RWPE2 (cell line): Measurements from ENCODE around the gene TRIM7.
A peak's percentile ranks its signal among the peaks of the same experiment; 100 is the strongest.
"Not testable (repeated sequence)": the region's sequence is repeated elsewhere in the genome, so short reads cannot be mapped to it uniquely, and the experiment has no call there.

Experiments
- ATAC-seq: fragments of 200-7000 bp; cut with Tn5 transposase; 3 replicates; pipeline ENCODE4 v1.9.1; 2021; ENCODE audit warnings: low read depth
- DNase-seq: peaks from one replicate; pipeline ENCODE4 v3.0.0-alpha.2; 2020; ENCODE audit warnings: low spot score
- H3K27ac ChIP-seq: fragments of 450-650 bp; 2 replicates; pipeline ENCODE4 v1.5.1; 2017; ENCODE audit warnings: mild to moderate bottlenecking; ENCODE audit not compliant: poor library complexity, severe bottlenecking
- H3K27me3 ChIP-seq: fragments of 250-450 bp; sonication (Bioruptor Pico); 2 replicates; pipeline ENCODE4 v1.5.1; 2021; ENCODE audit warnings: mild to moderate bottlenecking, moderate library complexity; ENCODE audit not compliant: insufficient read depth, poor library complexity, severe bottlenecking
- H3K36me3 ChIP-seq: fragments of 250-450 bp; sonication (Bioruptor Pico); 2 replicates; pipeline ENCODE4 v1.5.1; 2020; ENCODE audit warnings: low read depth, mild to moderate bottlenecking, moderate library complexity
- H3K4me1 ChIP-seq: fragments of 250-450 bp; sonication (Bioruptor Pico); 2 replicates; pipeline ENCODE4 v1.5.1; 2021; ENCODE audit warnings: mild to moderate bottlenecking, moderate library complexity; ENCODE audit not compliant: insufficient read depth, poor library complexity, severe bottlenecking
- H3K4me3 ChIP-seq: fragments of 250-450 bp; sonication (Bioruptor Pico); 2 replicates; pipeline ENCODE4 v1.5.1; 2021; ENCODE audit warnings: mild to moderate bottlenecking, moderate library complexity; ENCODE audit not compliant: severe bottlenecking
- H3K9me3 ChIP-seq: fragments of 250-450 bp; sonication (Bioruptor Pico); 2 replicates; pipeline ENCODE4 v1.5.1; 2021; ENCODE audit warnings: mild to moderate bottlenecking, moderate library complexity; ENCODE audit not compliant: severe bottlenecking
- CTCF ChIP-seq: fragments of 450-650 bp; IDR thresholded peaks from one replicate; pipeline ENCODE4 v1.5.1; 2017; ENCODE audit warnings: mild to moderate bottlenecking, moderate library complexity; ENCODE audit not compliant: poor library complexity, severe bottlenecking

Gene TRIM7

DNA sequence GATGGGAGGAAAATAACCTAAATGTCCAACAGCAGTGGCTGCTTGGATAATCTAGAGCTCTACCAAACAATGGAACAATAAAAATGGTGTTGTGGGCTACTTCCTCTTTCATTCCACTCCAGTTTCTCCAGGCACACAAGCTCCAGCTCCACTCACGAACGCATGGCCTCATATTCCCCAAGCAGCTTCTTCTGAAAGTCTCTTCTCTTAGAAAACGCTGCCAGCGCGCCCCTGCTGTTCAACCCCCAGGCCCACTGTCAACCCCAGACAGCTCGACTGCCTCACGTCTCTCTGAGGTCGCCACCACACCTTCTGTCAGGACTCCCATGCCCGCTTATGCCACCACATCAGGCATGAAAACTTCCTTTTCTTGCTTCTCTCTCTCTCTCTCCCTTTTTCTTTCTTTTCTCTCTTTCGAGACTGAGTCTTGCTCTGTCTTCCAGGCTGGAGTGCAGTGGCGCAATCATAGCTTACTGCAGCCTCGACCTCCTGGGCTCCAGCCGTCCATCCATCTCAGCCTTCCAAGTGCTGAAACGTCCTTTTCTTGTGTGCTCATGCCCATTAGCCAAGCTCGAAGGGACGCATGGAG, 41.4 kb downstream of the TRIM7 start:
- no peak overlapping the region for H3K4me3 ChIP-seq
- DNase-seq (no peak), ATAC-seq (no peak)
- no peak for TF ChIP-seq CTCF
- no peaks in the 10 kb centered on the region for H3K27me3 ChIP-seq
- H3K4me1 ChIP-seq, result peaks cover 8% of the 10 kb centered on the region
- H3K9me3 ChIP-seq, result no peaks in the 10 kb centered on the region
- no peaks in the 10 kb centered on the region for H3K36me3 ChIP-seq
- H3K27ac ChIP-seq, result no peak overlapping the region

- no peak for ATAC-seq
- Histone ChIP-seq H3K36me3 (no peaks in the 10 kb centered on the region), H3K27ac (peak overlapping the region; percentile 56), H3K9me3 (no peaks in the 10 kb centered on the region), H3K4me1 (peaks cover 8% of the 10 kb centered on the region), H3K4me3 (peak overlapping the region; percentile 6), H3K27me3 (no peaks in the 10 kb centered on the region)
- DNase-seq, result no peak
- TF ChIP-seq CTCF, result no peak
Observed at GRCh38 chr5:181161534-181162175, 43.3 kb downstream of the TRIM7 start.

- peak overlapping the region; percentile 6 for H3K4me3 ChIP-seq
- peak; percentile 43 for ATAC-seq
Observed at GRCh38 chr5:181160755-181161533, 44.1 kb downstream of the TRIM7 start.

GRCh38 chr5:181160152-181160754, 44.7 kb downstream of the TRIM7 start:
- Histone ChIP-seq H3K27me3 (no peaks in the 10 kb centered on the region), H3K36me3 (no peaks in the 10 kb centered on the region), H3K9me3 (no peaks in the 10 kb centered on the region), H3K4me3 (peak overlapping the region; percentile 24), H3K4me1 (peaks cover 8% of the 10 kb centered on the region), H3K27ac (peak overlapping the region; percentile 65)
- peak; percentile 46 for ATAC-seq
- peak; percentile 82 for DNase-seq
- TF ChIP-seq CTCF, result no peak

More at GRCh38 chr5:181160755-181161533, 44.1 kb downstream of the TRIM7 start:
- not testable (repeated sequence) for H3K27me3 ChIP-seq, H3K36me3 ChIP-seq, H3K9me3 ChIP-seq, H3K4me1 ChIP-seq
- peak overlapping the region; percentile 56 for H3K27ac ChIP-seq
- peak; percentile 77 for DNase-seq
